ENCODE measurements around the gene NR4A3.

GRCh38 chr9:99785010-99785590 lies 36.6 kb upstream of the NR4A3 start:
- TF ChIP-seq ARNTL (CRISPR knock-in tag; IDR thresholded peaks at IDR 0.05; ENCODE audit: borderline replicate concordance, low read depth) (no peak), ZNF565 (CRISPR knock-in tag; conservative IDR thresholded peaks at IDR 0.05; ENCODE audit: low read depth) (no peak), PATZ1 (CRISPR knock-in tag; IDR thresholded peaks at IDR 0.05; ENCODE audit: borderline replicate concordance) (no peak), SNAI2 (CRISPR knock-in tag; IDR thresholded peaks at IDR 0.05) (no peak), ZFP30 (CRISPR knock-in tag; IDR thresholded peaks at IDR 0.05) (no peak), CSDC2 (CRISPR knock-in tag; IDR thresholded peaks at IDR 0.05) (no peak), TOX (CRISPR knock-in tag; IDR thresholded peaks at IDR 0.05; ENCODE audit: borderline replicate concordance) (no peak), ZNF70 (CRISPR knock-in tag; IDR thresholded peaks at IDR 0.05) (no peak), PPARA (CRISPR knock-in tag; IDR thresholded peaks at IDR 0.05; ENCODE audit: borderline replicate concordance) (no peak), ZFP3 (CRISPR knock-in tag; IDR thresholded peaks at IDR 0.05) (no peak), ZC3H10 (CRISPR knock-in tag; IDR thresholded peaks at IDR 0.05) (no peak)
- TF ChIP-seq, protein P1, sequence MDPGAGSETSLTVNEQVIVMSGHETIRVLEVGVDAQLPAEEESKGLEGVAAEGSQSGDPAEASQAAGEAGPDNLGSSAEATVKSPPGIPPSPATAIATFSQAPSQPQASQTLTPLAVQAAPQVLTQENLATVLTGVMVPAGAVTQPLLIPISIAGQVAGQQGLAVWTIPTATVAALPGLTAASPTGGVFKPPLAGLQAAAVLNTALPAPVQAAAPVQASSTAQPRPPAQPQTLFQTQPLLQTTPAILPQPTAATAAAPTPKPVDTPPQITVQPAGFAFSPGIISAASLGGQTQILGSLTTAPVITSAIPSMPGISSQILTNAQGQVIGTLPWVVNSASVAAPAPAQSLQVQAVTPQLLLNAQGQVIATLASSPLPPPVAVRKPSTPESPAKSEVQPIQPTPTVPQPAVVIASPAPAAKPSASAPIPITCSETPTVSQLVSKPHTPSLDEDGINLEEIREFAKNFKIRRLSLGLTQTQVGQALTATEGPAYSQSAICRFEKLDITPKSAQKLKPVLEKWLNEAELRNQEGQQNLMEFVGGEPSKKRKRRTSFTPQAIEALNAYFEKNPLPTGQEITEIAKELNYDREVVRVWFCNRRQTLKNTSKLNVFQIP (CRISPR knock-in tag; IDR thresholded peaks at IDR 0.05; ENCODE audit: borderline replicate concordance, low read depth) = no peak

Data from SK-N-SH treated with all-trans-retinoic acid at 6 μM for 48 hours (cell line).